K562 (cell line): Measurements from ENCODE around the gene IGFBP4. TPM values are rescaled to one million over a fixed set of nuclear protein-coding genes. Genes with fewer than 3 reads are reported as not detected.
A peak's percentile ranks its signal among the peaks of the same experiment; 100 is the strongest.

Experiments
- ATAC-seq: fragments of 200-7000 bp; cut with Tn5 transposase; 3 replicates; pipeline ENCODE4 v1.9.1; 2020; ENCODE audit warnings: moderate library complexity
- BruUV-seq: library from RNA; stranded (reverse); fragments of 400-500 nt; replicated peaks from 2 replicates; lab custom pipeline; 2021; lab: Mats Ljungman, UMichigan
- CTCF ChIA-PET: fragments of 300-600 bp; formaldehyde crosslinking; extraction: SDS; loops from one replicate; lab custom pipeline; 2021; ENCODE audit warnings: low intra/inter-chr PET ratio; lab: Yijun Ruan, JAX
- POLR2A ChIA-PET: fragments of 300-600, 350-650 bp; sonication (Branson Sonifier 250); formaldehyde crosslinking; extraction: SDS; loops from one replicate; lab custom pipeline; 2021; ENCODE audit warnings: antibody characterized with exemption, inconsistent platforms; lab: Yijun Ruan, JAX
- DNase-seq, 4 experiments: peaks; one replicate each; pipeline versions ENCODE4 v3.0.0 to v3.0.0-alpha.2; 2011 to 2018; ENCODE audit warnings: low spot score in 3 of 4, mixed read lengths in 3 of 4; ENCODE audit errors: extremely low read depth in 1 of 4
- FAIRE-seq: peaks from 2 replicates; lab custom pipeline; 2011; peaks lifted over from hg19 to GRCh38; lab: Jason Lieb, UNC
- H2AFZ ChIP-seq: 2 replicates; pipeline ENCODE4 v1.6.0; 2011; ENCODE audit warnings: low read depth, low read length, control low read depth, inconsistent platforms
- H3K27ac ChIP-seq: fragments of 200-600 bp; 3 replicates; pipeline ENCODE4 v1.8.0; 2011; ENCODE audit warnings: low read depth, mild to moderate bottlenecking, control low read depth, inconsistent platforms, low read length, moderate library complexity, mixed read lengths; ENCODE audit errors: extremely low read depth
- H3K27me3 ChIP-seq, 2 experiments: fragments of 300-600 bp in 1 of 2; 2 replicates in 1 of 2; 3 replicates in 1 of 2; pipeline versions ENCODE4 v1.6.0 to v1.8.0; 2011; ENCODE audit warnings: inconsistent platforms in 2 of 2, low read length in 2 of 2, mild to moderate bottlenecking in 1 of 2, mixed read lengths in 1 of 2, moderate library complexity in 1 of 2; ENCODE audit not compliant: control insufficient read depth in 2 of 2, insufficient read depth in 2 of 2
- H3K36me3 ChIP-seq: fragments of 300-600 bp; 3 replicates; pipeline ENCODE4 v1.8.0; 2011; ENCODE audit warnings: mild to moderate bottlenecking, low read length, inconsistent platforms; ENCODE audit not compliant: control insufficient read depth, insufficient read depth
- H3K4me1 ChIP-seq, 2 experiments: fragments of 200-600 bp in 1 of 2; replicated peaks in 1 of 2; 2 replicates in 1 of 2; 3 replicates in 1 of 2; pipeline versions ENCODE4 v1.5.1 to v1.8.0; 2011; ENCODE audit warnings: inconsistent platforms in 2 of 2, low read length in 2 of 2, mild to moderate bottlenecking in 1 of 2, mixed read lengths in 1 of 2, moderate library complexity in 1 of 2; ENCODE audit not compliant: control insufficient read depth in 2 of 2, insufficient read depth in 2 of 2
- H3K4me2 ChIP-seq: 2 replicates; pipeline ENCODE4 v1.6.1; 2011; ENCODE audit warnings: low read length, control low read depth, inconsistent platforms, mixed read lengths; ENCODE audit not compliant: insufficient read depth
- H3K4me3 ChIP-seq: fragments of 200-600 bp; sonication (generic), shearing (Covaris generic); 2 replicates; pipeline ENCODE4 v1.5.1; 2016; ENCODE audit warnings: control low read depth, inconsistent platforms
- H3K79me2 ChIP-seq: fragments of 200-600 bp; 3 replicates; pipeline ENCODE4 v1.8.0; 2011; ENCODE audit warnings: low read length, inconsistent platforms; ENCODE audit not compliant: control insufficient read depth, insufficient read depth
- H3K9ac ChIP-seq, 2 experiments: 2 replicates each; pipeline versions ENCODE4 v1.6.0 to v1.6.1; 2011; ENCODE audit warnings: low read depth in 2 of 2, low read length in 2 of 2, control low read depth in 1 of 2, inconsistent platforms in 1 of 2, mild to moderate bottlenecking in 1 of 2, mixed read lengths in 1 of 2; ENCODE audit not compliant: insufficient read depth in 1 of 2
- H3K9me1 ChIP-seq: one replicate; pipeline ENCODE4 v1.6.0; 2011; ENCODE audit warnings: inconsistent platforms, mild to moderate bottlenecking, low read length, moderate library complexity; ENCODE audit not compliant: control insufficient read depth, insufficient read depth
- H3K9me3 ChIP-seq: replicated peaks from 2 replicates; pipeline ENCODE4 v1.5.1; 2011; ENCODE audit warnings: low read depth, low read length, inconsistent platforms; ENCODE audit not compliant: control insufficient read depth, insufficient read depth
- H4K20me1 ChIP-seq: replicated peaks from 2 replicates; pipeline ENCODE4 v1.6.1; 2011; ENCODE audit warnings: low read length, inconsistent platforms, mixed read lengths; ENCODE audit not compliant: control insufficient read depth, insufficient read depth
- KAT7 ChIP-seq: sonication (generic); formaldehyde crosslinking; IDR thresholded peaks from 2 replicates; pipeline ENCODE4 v1.8.0; 2022; ENCODE audit warnings: missing genetic modification reagents, mild to moderate bottlenecking, borderline replicate concordance
- PHF8 ChIP-seq: fragments of 200-600 bp; sonication (generic); IDR thresholded peaks from 2 replicates; pipeline ENCODE4 v1.6.1; 2012; ENCODE audit warnings: mixed run types, mild to moderate bottlenecking, inconsistent platforms, low read length, moderate library complexity, borderline replicate concordance
- WGBS: fragments of 100-300 bp; shearing (Covaris generic); methylation state at CpG from one replicate; pipeline ENCODE4 v1.1.6; 2016; ENCODE audit warnings: low coverage, mixed read lengths; ENCODE audit not compliant: insufficient coverage; ENCODE audit errors: missing lambda C conversion rate; 5-methylcytosine and 5-hydroxymethylcytosine counted together
- in situ Hi-C: fragments of 300-500 bp; cut with MboI; formaldehyde crosslinking; loops from 4 replicates; pipeline ENCODE4 v1.15.0; 2018; ENCODE audit warnings: inconsistent platforms, mixed read lengths
- intact Hi-C: fragments of 100-400 bp; cut with micrococcal nuclease; formaldehyde crosslinking; loops from 2 replicates; pipeline ENCODE4 v1.14.2; 2022
- polyA plus RNA-seq, 8 experiments: library from polyadenylated mRNA; depleted of rRNA in 4 of 8; stranded (reverse) in 5 of 8; unstranded in 3 of 8; fragments of >200 nt; fragmentation: Nextera tagmentation in 2 of 8; fragmentation: Illumina TruSeq in 1 of 8; extraction: Ambion mirVana in 2 of 8; extraction: Trizol in 1 of 8; gene quantifications; 2 replicates each; pipeline versions ENCODE4 v1.2.1 to v1.2.3, GENCODE V29; 2011 to 2014; ENCODE audit warnings: inconsistent platforms in 1 of 8, missing spikeins in 1 of 8
- total RNA-seq, 7 experiments: library from RNA; depleted of rRNA in 6 of 7; stranded (reverse); fragments of >200 nt in 6 of 7; fragmentation: Illumina TruSeq in 2 of 7; extraction: Trizol in 2 of 7; gene quantifications; 2 replicates each; pipeline versions ENCODE4 v1.2.1 to v1.2.3, GENCODE V29; 2011 to 2021; ENCODE audit warnings: low replicate concordance in 1 of 7
- TF ChIP-seq, protein P1 (sequence below): fragments of 250-450 bp; sonication (Bioruptor Pico); IDR thresholded peaks from 2 replicates; pipeline ENCODE4 v1.8.0; 2021; ENCODE audit warnings: borderline replicate concordance, mild to moderate bottlenecking, moderate library complexity; ENCODE audit not compliant: poor library complexity, severe bottlenecking
- TF ChIP-seq, protein P2 (sequence below): fragments of 450-650 bp; formaldehyde crosslinking; IDR thresholded peaks from 2 replicates; pipeline ENCODE4 v1.4.0; 2022; ENCODE audit warnings: missing genetic modification characterization
- TF ChIP-seq, protein P3 (sequence below), 2 experiments: fragments of 450-650 bp in 1 of 2; sonication (generic) in 1 of 2; formaldehyde crosslinking in 1 of 2; IDR thresholded peaks in 1 of 2; conservative IDR thresholded peaks in 1 of 2; 2 replicates each; pipeline versions ENCODE4 v1.6.1 to v1.8.1; 2016 to 2023; ENCODE audit warnings: mild to moderate bottlenecking in 2 of 2, moderate library complexity in 2 of 2, inconsistent platforms in 1 of 2, missing genetic modification reagents in 1 of 2

The IGFBP4 gene
- total and polyA plus RNA-seq, 9 of the 15 experiments (the other 6 are each of a cell fraction or from before 2014, with no cell fraction given) = 8.8 to 99.8 (median 18.6) TPM

- TF ChIP-seq, protein P1, sequence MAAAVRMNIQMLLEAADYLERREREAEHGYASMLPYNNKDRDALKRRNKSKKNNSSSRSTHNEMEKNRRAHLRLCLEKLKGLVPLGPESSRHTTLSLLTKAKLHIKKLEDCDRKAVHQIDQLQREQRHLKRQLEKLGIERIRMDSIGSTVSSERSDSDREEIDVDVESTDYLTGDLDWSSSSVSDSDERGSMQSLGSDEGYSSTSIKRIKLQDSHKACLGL (CRISPR knock-in tag) = no peak
- TF ChIP-seq PHF8 = no peak
- TF ChIP-seq, protein P2, sequence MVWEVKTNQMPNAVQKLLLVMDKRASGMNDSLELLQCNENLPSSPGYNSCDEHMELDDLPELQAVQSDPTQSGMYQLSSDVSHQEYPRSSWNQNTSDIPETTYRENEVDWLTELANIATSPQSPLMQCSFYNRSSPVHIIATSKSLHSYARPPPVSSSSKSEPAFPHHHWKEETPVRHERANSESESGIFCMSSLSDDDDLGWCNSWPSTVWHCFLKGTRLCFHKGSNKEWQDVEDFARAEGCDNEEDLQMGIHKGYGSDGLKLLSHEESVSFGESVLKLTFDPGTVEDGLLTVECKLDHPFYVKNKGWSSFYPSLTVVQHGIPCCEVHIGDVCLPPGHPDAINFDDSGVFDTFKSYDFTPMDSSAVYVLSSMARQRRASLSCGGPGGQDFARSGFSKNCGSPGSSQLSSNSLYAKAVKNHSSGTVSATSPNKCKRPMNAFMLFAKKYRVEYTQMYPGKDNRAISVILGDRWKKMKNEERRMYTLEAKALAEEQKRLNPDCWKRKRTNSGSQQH = no peak
Observed at GRCh38 chr17:40410082-40410481, 33.2 kb upstream of the IGFBP4 start (continued).

DNA sequence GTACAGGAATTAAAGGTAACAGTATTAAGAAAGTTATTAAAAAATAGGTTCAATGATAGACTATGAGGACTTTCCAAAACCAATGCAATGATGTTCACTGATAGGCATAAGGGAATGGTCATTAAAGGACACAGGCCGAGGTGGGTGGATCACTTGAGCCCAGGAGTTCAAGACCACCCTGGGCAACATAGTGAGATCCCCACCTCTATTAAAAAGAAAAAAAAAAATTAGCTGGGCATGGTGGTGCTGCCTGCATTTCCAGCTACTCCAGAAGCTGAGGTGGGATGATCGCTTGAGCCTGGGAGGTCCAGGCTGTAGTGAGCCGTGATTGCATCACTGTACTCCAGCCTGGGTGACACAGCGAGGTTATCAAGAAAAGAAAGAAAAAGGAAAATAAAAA is 31.4 kb upstream of the IGFBP4 start:
- Histone ChIP-seq H3K36me3 (peaks cover 92% of the 10 kb centered on the region), H3K27me3 (no peaks in the 10 kb centered on the region), H3K9ac (no peak overlapping the region), H3K79me2 (peaks cover 35% of the 10 kb centered on the region), H2AFZ (no peak overlapping the region), H3K4me2 (no peak overlapping the region), H3K4me3 (no peak overlapping the region)
- intact Hi-C loops (no loop called here), in situ Hi-C loops (no loop called here)
- no peak for FAIRE-seq
- BruUV-seq = no TSS peak
- no peak for ATAC-seq
- ChIA-PET POLR2A (interaction anchor here (1.2 to 2.7 kb wide), 7 partner anchors 8 to 121 kb away, joined by 3 to 12 read pairs (median 4); no protein-coding TSS in a partner anchor), CTCF (no interaction called here)
- TF ChIP-seq, protein P3, sequence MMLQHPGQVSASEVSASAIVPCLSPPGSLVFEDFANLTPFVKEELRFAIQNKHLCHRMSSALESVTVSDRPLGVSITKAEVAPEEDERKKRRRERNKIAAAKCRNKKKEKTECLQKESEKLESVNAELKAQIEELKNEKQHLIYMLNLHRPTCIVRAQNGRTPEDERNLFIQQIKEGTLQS (IDR thresholded peaks at IDR 0.05) = peak; percentile 43
- TF ChIP-seq, protein P3 (CRISPR knock-in tag; conservative IDR thresholded peaks at IDR 0.05) = no peak
- TF ChIP-seq KAT7 (CRISPR knock-in tag) = no peak
- TF ChIP-seq, all 486 proteins: peak for 1
- Histone ChIP-seq H3K27ac (no peak overlapping the region), H3K9me3 (no peaks in the 10 kb centered on the region), H3K9me1 (no peaks in the 10 kb centered on the region), H3K4me1 (peaks cover 0 to 12% of the 10 kb centered on the region in 2 experiments; a peak in 3 of 5 replicates), H4K20me1 (no peaks in the 10 kb centered on the region)
- no peak for DNase-seq
- 88% methylated on average over 4 of the region's 4 CpGs for WGBS
